ENCODE measurements around the gene MTAP. TPM values are rescaled to one million over a fixed set of nuclear protein-coding genes. Genes with fewer than 3 reads are reported as not detected.

The MTAP gene
- total RNA-seq, 2 donors from 2014 or later: 10.9 to 25.1 TPM

GRCh38 chr9:21810388-21810787 is 8.0 kb downstream of the MTAP start:
- intact Hi-C loops (cut with DNase I): loop anchor here (5.0 kb wide), 1 partner anchor 427 kb away; no protein-coding TSS in a partner anchor
- WGBS, 2 donors: 42 to 50% methylated on average over 2 of the region's 2 CpGs
- H3K36me3 ChIP-seq (replicated peaks in 1 of 2; ENCODE audit: insufficient read depth in 1 of 2, low read depth in 2 of 2): no peaks in the 10 kb centered on the region
- no peak overlapping the region for H3K27ac ChIP-seq
- H3K9me3 ChIP-seq: no peaks in the 10 kb centered on the region
- TF ChIP-seq POLR2A (IDR thresholded peaks at IDR 0.05): no peak
- no peak for TF ChIP-seq CTCF (IDR thresholded peaks at IDR 0.05)
- H3K4me3 ChIP-seq: no peak overlapping the region
- peaks cover 22% of the 10 kb centered on the region for H3K4me1 ChIP-seq
- DNase-seq (no peak), ATAC-seq (no peak)
- no peaks in the 10 kb centered on the region for H3K27me3 ChIP-seq

- intact Hi-C loops (cut with DNase I): loop anchor here (5.0 kb wide), 1 partner anchor 426 kb away; no protein-coding TSS in a partner anchor
- ATAC-seq: no peak
- DNase-seq: no peak
- Histone ChIP-seq H3K36me3 (replicated peaks in 1 of 2; ENCODE audit: insufficient read depth in 1 of 2, low read depth in 2 of 2) (no peaks in the 10 kb centered on the region), H3K4me1 (peaks cover 22% of the 10 kb centered on the region), H3K9me3 (no peaks in the 10 kb centered on the region), H3K27ac (no peak overlapping the region), H3K4me3 (no peak overlapping the region), H3K27me3 (no peaks in the 10 kb centered on the region)
- 72 to 78% methylated on average over 6 of the region's 6 CpGs for WGBS, 2 donors
- no peak for TF ChIP-seq POLR2A (IDR thresholded peaks at IDR 0.05)
- no peak for TF ChIP-seq CTCF (IDR thresholded peaks at IDR 0.05)
These were observed 8.4 kb downstream of the MTAP start for GRCh38 chr9:21810881-21811280.

GRCh38 chr9:21811914-21812313 is 9.5 kb downstream of the MTAP start:
- no peaks in the 10 kb centered on the region for H3K27me3 ChIP-seq
- intact Hi-C loops (cut with DNase I): loop anchor here (5.0 kb wide), 1 partner anchor 425 kb away; no protein-coding TSS in a partner anchor
- DNase-seq: no peak
- no peak for ATAC-seq
- peaks cover 22% of the 10 kb centered on the region for H3K4me1 ChIP-seq
- 88 to 97% methylated on average over 3 of the region's 3 CpGs for WGBS, 2 donors
- TF ChIP-seq CTCF (IDR thresholded peaks at IDR 0.05) (no peak), POLR2A (IDR thresholded peaks at IDR 0.05) (no peak)
- no peak overlapping the region for H3K4me3 ChIP-seq
- H3K9me3 ChIP-seq: no peaks in the 10 kb centered on the region
- H3K27ac ChIP-seq: no peak overlapping the region
- no peaks in the 10 kb centered on the region for H3K36me3 ChIP-seq (replicated peaks in 1 of 2; ENCODE audit: insufficient read depth in 1 of 2, low read depth in 2 of 2)

GRCh38 chr9:21812415-21812814 is 10.0 kb downstream of the MTAP start:
- 73 to 86% methylated on average over 2 of the region's 2 CpGs for WGBS, 2 donors
- Histone ChIP-seq H3K36me3 (replicated peaks in 1 of 2; ENCODE audit: insufficient read depth in 1 of 2, low read depth in 2 of 2) (no peaks in the 10 kb centered on the region), H3K27ac (no peak overlapping the region), H3K27me3 (no peaks in the 10 kb centered on the region), H3K4me3 (no peak overlapping the region), H3K9me3 (no peaks in the 10 kb centered on the region), H3K4me1 (peaks cover 18% of the 10 kb centered on the region)
- no peak for TF ChIP-seq POLR2A (IDR thresholded peaks at IDR 0.05)
- no peak for TF ChIP-seq CTCF (IDR thresholded peaks at IDR 0.05)
- intact Hi-C loops (cut with DNase I): loop anchor here (5.0 kb wide), 1 partner anchor 425 kb away; no protein-coding TSS in a partner anchor
- DNase-seq (no peak), ATAC-seq (no peak)

- no peaks in the 10 kb centered on the region for H3K27me3 ChIP-seq
- peaks cover 13% of the 10 kb centered on the region for H3K4me1 ChIP-seq
- H3K9me3 ChIP-seq: no peaks in the 10 kb centered on the region
- 28 to 42% methylated on average over 4 to 5 of the region's 5 CpGs for WGBS, 2 donors
- DNase-seq (peak; percentile 77 to 83 (median 80)), ATAC-seq (peak; percentile 89)
- H3K4me3 ChIP-seq: no peak overlapping the region
- H3K36me3 ChIP-seq (replicated peaks in 1 of 2; ENCODE audit: insufficient read depth in 1 of 2, low read depth in 2 of 2): peaks cover 0 to 2% of the 10 kb centered on the region in 2 donors
- H3K27ac ChIP-seq: no peak overlapping the region
- no peak for TF ChIP-seq POLR2A (IDR thresholded peaks at IDR 0.05)
- peak; percentile 69 to 90 (median 89) for TF ChIP-seq CTCF (IDR thresholded peaks at IDR 0.05)
- intact Hi-C loops (cut with DNase I): loop anchor here (5.0 kb wide), 1 partner anchor 424 kb away; no protein-coding TSS in a partner anchor
These were observed 10.6 kb downstream of the MTAP start for GRCh38 chr9:21812946-21813568.

Measured in body of pancreas (tissue), 4 donors.